Vagina (tissue), 2 donors: ENCODE measurements around the gene TBC1D19. TPM values are rescaled to one million over a fixed set of nuclear protein-coding genes. Genes with fewer than 3 reads are reported as not detected.
A peak's percentile ranks its signal among the peaks of the same experiment; 100 is the strongest.
"Not testable (repeated sequence)": the region's sequence is repeated elsewhere in the genome, so short reads cannot be mapped to it uniquely, and the experiment has no call there.

ENCODE experiments used
- DNase-seq, 2 donors: peaks; one replicate each; pipeline ENCODE4 v3.0.0-alpha.2; 2017; ENCODE audit errors: extremely low spot score in 2 of 2
- H3K27ac ChIP-seq: fragments of 200-600 bp; sonication (generic); one replicate; pipeline ENCODE4 v1.5.1; 2019
- H3K27me3 ChIP-seq: fragments of 200-600 bp; sonication (generic); one replicate; pipeline ENCODE4 v1.5.1; 2019
- H3K36me3 ChIP-seq, 2 donors: fragments of 200-600 bp; sonication (generic); one replicate each; pipeline ENCODE4 v1.5.1; 2017 to 2019
- H3K4me1 ChIP-seq: fragments of 200-600 bp; sonication (generic); one replicate; pipeline ENCODE4 v1.5.1; 2019
- H3K4me3 ChIP-seq, 2 donors: fragments of 200-600 bp; sonication (generic); 1 replicate in 1 of 2; 2 replicates in 1 of 2; pipeline ENCODE4 v1.5.1; 2016 to 2019
- H3K9me3 ChIP-seq: fragments of 200-600 bp; sonication (generic); one replicate; pipeline ENCODE4 v1.5.1; 2019
- POLR2A ChIP-seq, 2 donors: fragments of 450-650 bp; IDR thresholded peaks; one replicate each; pipeline ENCODE4 v1.6.1; 2017; ENCODE audit warnings: antibody characterized with exemption in 2 of 2, mild to moderate bottlenecking in 2 of 2, moderate library complexity in 2 of 2
- POLR2AphosphoS5 ChIP-seq, 2 donors: sonication (generic); formaldehyde crosslinking; IDR thresholded peaks; one replicate each; pipeline ENCODE4 v1.9.0; 2017; ENCODE audit warnings: antibody characterized with exemption in 2 of 2, mild to moderate bottlenecking in 2 of 2, low read depth in 1 of 2; ENCODE audit not compliant: insufficient read depth in 1 of 2
- intact Hi-C: fragments of 100-400 bp; cut with DNase I; formaldehyde crosslinking; loops from one replicate; pipeline ENCODE4 v1.15.1; 2023
- total RNA-seq: library from RNA; depleted of rRNA; stranded (reverse); fragments of >200 nt; gene quantifications from one replicate; pipeline ENCODE4 v1.2.3, GENCODE V29; 2016
- TF ChIP-seq, protein P1 (sequence below), 3 experiments: fragments of 450-650 bp in 2 of 3; fragments of 200-600 bp in 1 of 3; sonication (generic) in 1 of 3; IDR thresholded peaks; one replicate each; pipeline ENCODE4 v1.5.1; 2017 to 2019; ENCODE audit warnings: antibody characterized with exemption in 3 of 3, mild to moderate bottlenecking in 2 of 3, moderate library complexity in 2 of 3

TBC1D19 gene
- total RNA-seq, 1 donor from 2014 or later: 10.8 TPM

DNA sequence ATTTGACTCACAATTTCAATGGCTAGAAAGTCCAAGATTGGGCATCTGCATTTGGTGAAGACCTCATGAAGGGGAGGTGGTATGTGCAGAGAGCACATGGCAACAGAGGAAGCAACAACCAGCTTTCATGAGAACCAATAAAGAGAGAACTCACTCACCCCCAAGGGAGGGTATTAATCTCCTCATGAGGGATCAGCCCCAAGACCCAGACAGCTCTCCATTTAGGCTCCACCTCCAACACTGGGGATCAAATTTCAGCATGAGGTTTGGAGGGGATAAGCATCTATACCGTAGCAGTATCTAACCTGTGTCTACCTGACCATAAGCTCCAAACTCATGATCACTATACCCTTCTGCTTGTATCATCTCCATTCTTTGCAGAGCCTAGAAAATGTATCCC, 9.3 kb upstream of the TBC1D19 start:
- H3K27me3 ChIP-seq: no peaks in the 10 kb centered on the region
- no peak for DNase-seq
- H3K9me3 ChIP-seq: no peaks in the 10 kb centered on the region
- no peak overlapping the region for H3K4me3 ChIP-seq
- no peak overlapping the region for H3K27ac ChIP-seq
- H3K4me1 ChIP-seq: no peaks in the 10 kb centered on the region
- intact Hi-C loops: no loop called here
- H3K36me3 ChIP-seq: no peaks in the 10 kb centered on the region
- TF ChIP-seq, protein P1, sequence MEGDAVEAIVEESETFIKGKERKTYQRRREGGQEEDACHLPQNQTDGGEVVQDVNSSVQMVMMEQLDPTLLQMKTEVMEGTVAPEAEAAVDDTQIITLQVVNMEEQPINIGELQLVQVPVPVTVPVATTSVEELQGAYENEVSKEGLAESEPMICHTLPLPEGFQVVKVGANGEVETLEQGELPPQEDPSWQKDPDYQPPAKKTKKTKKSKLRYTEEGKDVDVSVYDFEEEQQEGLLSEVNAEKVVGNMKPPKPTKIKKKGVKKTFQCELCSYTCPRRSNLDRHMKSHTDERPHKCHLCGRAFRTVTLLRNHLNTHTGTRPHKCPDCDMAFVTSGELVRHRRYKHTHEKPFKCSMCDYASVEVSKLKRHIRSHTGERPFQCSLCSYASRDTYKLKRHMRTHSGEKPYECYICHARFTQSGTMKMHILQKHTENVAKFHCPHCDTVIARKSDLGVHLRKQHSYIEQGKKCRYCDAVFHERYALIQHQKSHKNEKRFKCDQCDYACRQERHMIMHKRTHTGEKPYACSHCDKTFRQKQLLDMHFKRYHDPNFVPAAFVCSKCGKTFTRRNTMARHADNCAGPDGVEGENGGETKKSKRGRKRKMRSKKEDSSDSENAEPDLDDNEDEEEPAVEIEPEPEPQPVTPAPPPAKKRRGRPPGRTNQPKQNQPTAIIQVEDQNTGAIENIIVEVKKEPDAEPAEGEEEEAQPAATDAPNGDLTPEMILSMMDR (IDR thresholded peaks at IDR 0.05): no peak
- no peak for TF ChIP-seq POLR2A (IDR thresholded peaks at IDR 0.05)
- TF ChIP-seq POLR2AphosphoS5 (IDR thresholded peaks at IDR 0.05; ENCODE audit: insufficient read depth in 1 of 2, low read depth in 1 of 2): no peak

DNA sequence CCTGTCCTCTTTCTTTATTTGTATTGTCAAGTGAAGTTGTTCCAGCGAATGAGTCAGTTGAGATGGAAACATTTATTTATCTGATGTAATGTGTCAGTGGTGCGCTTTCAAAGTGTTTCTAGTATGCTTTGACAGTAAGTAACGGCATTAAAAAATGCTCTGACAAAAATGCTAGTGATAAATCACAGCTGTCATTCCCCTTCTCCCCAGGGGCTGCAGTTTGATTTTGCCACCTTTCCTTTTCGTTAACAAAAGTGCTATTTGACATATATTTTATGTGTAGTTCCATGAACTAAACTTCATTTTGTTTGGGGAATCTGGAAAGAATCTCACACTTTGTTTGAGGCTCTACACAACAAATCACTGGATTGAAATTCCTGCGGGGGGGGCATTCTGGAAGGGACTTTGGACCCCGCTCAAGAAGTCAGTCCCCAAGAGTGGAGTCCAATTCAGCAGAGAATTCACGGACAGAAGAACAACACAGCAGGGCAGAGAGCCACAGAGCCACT, 7.6 kb upstream of the TBC1D19 start:
- Histone ChIP-seq H3K9me3 (no peaks in the 10 kb centered on the region), H3K27ac (no peak overlapping the region), H3K4me3 (no peak overlapping the region), H3K36me3 (no peaks in the 10 kb centered on the region), H3K27me3 (no peaks in the 10 kb centered on the region), H3K4me1 (no peaks in the 10 kb centered on the region)
- TF ChIP-seq POLR2AphosphoS5 (IDR thresholded peaks at IDR 0.05; ENCODE audit: insufficient read depth in 1 of 2, low read depth in 1 of 2) (no peak), POLR2A (IDR thresholded peaks at IDR 0.05) (no peak)
- TF ChIP-seq, protein P1 (IDR thresholded peaks at IDR 0.05): no peak
- DNase-seq: no peak
- intact Hi-C loops: no loop called here

DNA sequence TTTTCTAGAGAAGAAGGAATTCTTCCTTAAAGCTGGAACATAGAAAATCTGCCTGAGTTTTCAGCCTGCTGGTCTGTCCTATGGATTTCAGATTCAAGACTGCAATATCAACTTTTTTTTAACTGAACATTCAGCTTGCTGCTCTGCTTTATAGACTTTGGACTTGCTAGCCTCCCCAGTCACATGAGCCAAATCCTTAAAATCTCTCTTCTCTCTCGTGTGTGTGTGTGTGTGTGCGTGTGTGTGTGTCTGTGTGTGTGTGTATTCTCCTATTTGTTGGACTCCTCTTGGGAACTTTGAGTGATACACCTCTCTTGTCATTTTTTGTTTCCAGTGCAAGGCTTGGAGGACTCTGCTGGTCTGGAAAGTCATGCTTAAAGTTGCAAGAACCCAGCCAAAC, 6.8 kb upstream of the TBC1D19 start:
- intact Hi-C loops: no loop called here
- Histone ChIP-seq H3K4me1 (no peaks in the 10 kb centered on the region), H3K27ac (no peak overlapping the region), H3K9me3 (no peaks in the 10 kb centered on the region), H3K36me3 (no peaks in the 10 kb centered on the region), H3K27me3 (no peaks in the 10 kb centered on the region), H3K4me3 (no peak overlapping the region)
- no peak for DNase-seq
- no peak for TF ChIP-seq POLR2AphosphoS5 (IDR thresholded peaks at IDR 0.05; ENCODE audit: insufficient read depth in 1 of 2, low read depth in 1 of 2)
- TF ChIP-seq, protein P1 (IDR thresholded peaks at IDR 0.05): no peak
- no peak for TF ChIP-seq POLR2A (IDR thresholded peaks at IDR 0.05)

DNA sequence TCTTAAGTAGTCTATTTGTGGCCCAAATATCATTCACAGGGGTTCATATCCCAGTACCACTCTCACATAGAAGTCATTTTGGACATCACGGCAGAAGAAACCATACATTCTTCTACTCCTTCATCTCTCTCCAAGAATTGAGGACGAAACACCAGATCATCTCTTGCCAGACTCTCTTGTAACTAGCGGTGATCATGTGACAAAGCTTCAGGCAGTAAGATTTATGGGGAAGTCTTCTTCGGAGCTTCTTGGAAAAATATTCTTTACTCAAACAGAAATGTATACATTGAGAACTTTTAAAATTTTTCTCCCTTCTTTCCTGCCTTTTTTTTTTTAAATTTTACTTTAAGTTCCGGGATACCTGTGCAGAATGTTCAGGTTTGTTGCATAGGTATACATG, 4.7 kb upstream of the TBC1D19 start:
- DNase-seq: no peak
- intact Hi-C loops: no loop called here
- Histone ChIP-seq H3K27me3 (no peaks in the 10 kb centered on the region), H3K4me1 (no peaks in the 10 kb centered on the region), H3K9me3 (no peaks in the 10 kb centered on the region), H3K36me3 (no peaks in the 10 kb centered on the region), H3K4me3 (no peak overlapping the region), H3K27ac (no peak overlapping the region)
- TF ChIP-seq, protein P1 (IDR thresholded peaks at IDR 0.05): no peak
- no peak for TF ChIP-seq POLR2A (IDR thresholded peaks at IDR 0.05)
- TF ChIP-seq POLR2AphosphoS5 (IDR thresholded peaks at IDR 0.05; ENCODE audit: insufficient read depth in 1 of 2, low read depth in 1 of 2): no peak

DNA sequence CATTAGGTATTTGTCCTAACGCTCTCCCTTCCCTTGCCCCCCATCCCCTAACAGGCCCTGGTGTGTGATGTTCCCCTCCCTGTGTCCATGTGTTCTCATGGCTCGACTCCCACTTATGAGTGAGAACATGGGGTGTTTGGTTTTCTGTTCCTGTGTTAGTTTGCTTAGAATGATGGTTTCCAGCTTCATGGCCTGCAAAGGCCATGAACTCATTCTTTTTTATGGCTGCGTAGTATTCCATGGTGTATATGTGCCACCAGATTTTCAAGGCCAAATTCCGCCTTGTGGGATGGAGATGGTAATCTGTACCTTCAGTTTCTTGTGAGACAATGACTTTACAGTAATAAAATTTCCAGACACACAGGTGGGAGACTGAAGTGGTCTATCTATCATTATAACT, 2.5 kb upstream of the TBC1D19 start:
- H3K9me3 ChIP-seq, DNase-seq, H3K27me3 ChIP-seq, H3K36me3 ChIP-seq, H3K27ac ChIP-seq, H3K4me3 ChIP-seq, intact Hi-C loops: not testable (repeated sequence)
- H3K4me1 ChIP-seq: peaks cover 15% of the 10 kb centered on the region

DNA sequence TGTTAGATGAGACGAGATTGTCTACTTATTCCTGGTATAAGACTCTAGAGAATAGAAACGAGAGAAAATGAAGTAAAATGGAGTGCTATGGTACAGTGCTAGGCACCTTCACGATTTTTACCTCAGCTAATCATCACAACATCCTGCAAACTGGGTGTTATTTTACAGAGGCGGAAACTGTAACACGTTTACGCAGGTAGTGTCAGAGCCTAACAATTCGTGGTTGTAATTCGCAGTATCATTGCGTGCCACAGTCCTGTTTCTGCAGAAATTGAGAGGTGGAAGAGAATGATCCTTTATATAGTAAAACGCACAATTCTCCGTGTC, 383 bp upstream of the TBC1D19 start:
- TF ChIP-seq POLR2A (IDR thresholded peaks at IDR 0.05) (no peak), POLR2AphosphoS5 (IDR thresholded peaks at IDR 0.05; ENCODE audit: insufficient read depth in 1 of 2, low read depth in 1 of 2) (no peak)
- TF ChIP-seq, protein P1 (IDR thresholded peaks at IDR 0.05): no peak
- H3K4me3 ChIP-seq: peak overlapping the region; percentile 67 to 71
- no peaks in the 10 kb centered on the region for H3K36me3 ChIP-seq
- H3K27me3 ChIP-seq: no peaks in the 10 kb centered on the region
- DNase-seq: no peak
- intact Hi-C loops: no loop called here
- no peaks in the 10 kb centered on the region for H3K9me3 ChIP-seq
- peaks cover 15% of the 10 kb centered on the region for H3K4me1 ChIP-seq
- peak overlapping the region; percentile 62 for H3K27ac ChIP-seq
